Measurements from ENCODE around the gene RIN2. TPM values are rescaled to one million over a fixed set of nuclear protein-coding genes. Genes with fewer than 3 reads are reported as not detected.
A peak's percentile ranks its signal among the peaks of the same experiment; 100 is the strongest.

Gene RIN2
- total and polyA plus RNA-seq, 2 of the 13 experiments (the other 11 are each of a cell fraction or from before 2014, with no cell fraction given): 2.5 to 5.1 TPM

GRCh38 chr20:19757487-19758132 lies 448 bp upstream of the RIN2 start (continued):
- TF ChIP-seq ZNF205 (CRISPR knock-in tag; IDR thresholded peaks at IDR 0.05) (peak; percentile 42; the same call in 1 of the 2 replicates), KLF16 (CRISPR knock-in tag; IDR thresholded peaks at IDR 0.05) (peak in 1 of 2 experiments; percentile 64; a peak in 2 of 4 replicates), TCF12 (IDR thresholded peaks at IDR 0.05) (no peak), TCF12 (CRISPR knock-in tag; IDR thresholded peaks at IDR 0.05) (0 out of 2 replicates have a peak, but pooled peaks have one; percentile 70), MXD4 (CRISPR knock-in tag; IDR thresholded peaks at IDR 0.05) (0 out of 2 replicates have a peak, but pooled peaks have one; percentile 6), ZNF501 (CRISPR knock-in tag; IDR thresholded peaks at IDR 0.05) (peak; percentile 88), TARDBP (CRISPR knock-in tag; IDR thresholded peaks at IDR 0.05) (0 out of 2 replicates have a peak, but pooled peaks have one; percentile 39), JUN (CRISPR knock-in tag; IDR thresholded peaks at IDR 0.05) (no peak), IRF9 (CRISPR knock-in tag; IDR thresholded peaks at IDR 0.05; ENCODE audit: borderline replicate concordance) (peak; percentile 75; the same call in 1 of the 2 replicates), SMAD9 (CRISPR knock-in tag; IDR thresholded peaks at IDR 0.05) (no peak; the same call in 1 of the 2 replicates), FLYWCH1 (CRISPR knock-in tag; IDR thresholded peaks at IDR 0.05) (peak; percentile 80; the same call in 1 of the 2 replicates), YEATS2 (CRISPR knock-in tag; IDR thresholded peaks at IDR 0.05; ENCODE audit: borderline replicate concordance) (peak; percentile 32; the same call in 1 of the 2 replicates), ZNF224 (CRISPR knock-in tag; IDR thresholded peaks at IDR 0.05) (no peak), GTF3A (CRISPR knock-in tag; conservative IDR thresholded peaks at IDR 0.05) (no peak), LRRFIP1 (CRISPR knock-in tag; conservative IDR thresholded peaks at IDR 0.05) (no peak), HIVEP1 (CRISPR knock-in tag; IDR thresholded peaks at IDR 0.05) (peak; percentile 91), SOX6 (IDR thresholded peaks at IDR 0.05) (no peak), SOX6 (CRISPR knock-in tag; IDR thresholded peaks at IDR 0.05) (peak; percentile 50; the same call in 1 of the 2 replicates), ATF7 (IDR thresholded peaks at IDR 0.05) (no peak), ATF7 (CRISPR knock-in tag; IDR thresholded peaks at IDR 0.05) (0 out of 2 replicates have a peak, but pooled peaks have one; percentile 29), KDM3A (CRISPR knock-in tag; IDR thresholded peaks at IDR 0.05; ENCODE audit: low read depth) (0 out of 2 replicates have a peak, but pooled peaks have one; percentile 27), MTA3 (CRISPR knock-in tag; IDR thresholded peaks at IDR 0.05) (no peak), MYNN (CRISPR knock-in tag; IDR thresholded peaks at IDR 0.05; ENCODE audit: low read depth) (0 out of 2 replicates have a peak, but pooled peaks have one; percentile 41), CCDC6 (CRISPR knock-in tag; IDR thresholded peaks at IDR 0.05) (peak; percentile 46; the same call in 1 of the 2 replicates)
- TF ChIP-seq, protein P1, sequence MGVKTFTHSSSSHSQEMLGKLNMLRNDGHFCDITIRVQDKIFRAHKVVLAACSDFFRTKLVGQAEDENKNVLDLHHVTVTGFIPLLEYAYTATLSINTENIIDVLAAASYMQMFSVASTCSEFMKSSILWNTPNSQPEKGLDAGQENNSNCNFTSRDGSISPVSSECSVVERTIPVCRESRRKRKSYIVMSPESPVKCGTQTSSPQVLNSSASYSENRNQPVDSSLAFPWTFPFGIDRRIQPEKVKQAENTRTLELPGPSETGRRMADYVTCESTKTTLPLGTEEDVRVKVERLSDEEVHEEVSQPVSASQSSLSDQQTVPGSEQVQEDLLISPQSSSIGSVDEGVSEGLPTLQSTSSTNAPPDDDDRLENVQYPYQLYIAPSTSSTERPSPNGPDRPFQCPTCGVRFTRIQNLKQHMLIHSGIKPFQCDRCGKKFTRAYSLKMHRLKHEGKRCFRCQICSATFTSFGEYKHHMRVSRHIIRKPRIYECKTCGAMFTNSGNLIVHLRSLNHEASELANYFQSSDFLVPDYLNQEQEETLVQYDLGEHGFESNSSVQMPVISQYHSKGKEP (CRISPR knock-in tag; IDR thresholded peaks at IDR 0.05): no peak
- TF ChIP-seq, protein P2, sequence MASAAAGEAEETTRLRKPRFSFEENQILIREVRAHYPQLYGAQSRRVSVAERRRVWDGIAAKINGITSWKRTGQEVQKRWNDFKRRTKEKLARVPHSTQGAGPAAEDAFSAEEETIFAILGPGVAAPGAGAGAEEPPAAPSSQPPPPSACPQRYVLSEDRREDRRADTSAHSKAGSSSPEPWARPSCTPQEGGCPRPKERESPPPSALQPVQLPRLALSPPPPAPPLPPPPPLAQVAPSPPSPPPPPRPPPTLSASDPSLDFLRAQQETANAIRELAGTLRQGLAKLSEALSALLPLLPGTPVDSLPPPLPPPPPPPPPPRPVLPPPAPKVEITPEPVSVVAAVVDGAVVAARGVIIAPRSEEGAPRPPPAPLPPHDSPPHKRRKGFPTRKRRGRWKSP (CRISPR knock-in tag; IDR thresholded peaks at IDR 0.05): peak; percentile 88

Data from HepG2 (cell line).